ENCODE results near the gene DCX. TPM values are rescaled to one million over a fixed set of nuclear protein-coding genes. Genes with fewer than 3 reads are reported as not detected.

DCX gene
- total and polyA plus RNA-seq, 9 of the 15 experiments (the other 6 are each of a cell fraction or from before 2014, with no cell fraction given): not detected

GRCh38 chrX:111386077-111386476 lies 25.9 kb downstream of the DCX start:
- H3K4me3 ChIP-seq: no peak overlapping the region
- CTCF ChIA-PET (ENCODE audit: low intra/inter-chr PET ratio): no interaction called here
- no peaks in the 10 kb centered on the region for H3K9me1 ChIP-seq (ENCODE audit: control insufficient read depth, insufficient read depth, low read length)
- no peaks in the 10 kb centered on the region for H3K4me1 ChIP-seq (replicated peaks in 1 of 2; ENCODE audit: control insufficient read depth in 2 of 2, insufficient read depth in 2 of 2, low read length in 2 of 2)
- H3K4me2 ChIP-seq (ENCODE audit: insufficient read depth, low read length): no peak overlapping the region
- ATAC-seq: no peak
- no peaks in the 10 kb centered on the region for H3K27me3 ChIP-seq (ENCODE audit: control insufficient read depth in 2 of 2, insufficient read depth in 2 of 2, low read length in 2 of 2)
- no peaks in the 10 kb centered on the region for H4K20me1 ChIP-seq (replicated peaks; ENCODE audit: control insufficient read depth, insufficient read depth, low read length)
- in situ Hi-C loops (cut with MboI) (no loop called here), intact Hi-C loops (cut with micrococcal nuclease) (no loop called here)
- DNase-seq (ENCODE audit: extremely low read depth in 1 of 4, low spot score in 3 of 4): no peak
- POLR2A ChIA-PET: interaction anchor here (1.0 kb wide), 1 partner anchor 26 kb away, joined by 6 read pairs; the partner anchor contains the start of gene DCX
- no peak for FAIRE-seq
- no peak overlapping the region for H3K9ac ChIP-seq (ENCODE audit: insufficient read depth in 1 of 2, low read depth in 2 of 2, low read length in 2 of 2)
- H3K36me3 ChIP-seq (ENCODE audit: control insufficient read depth, insufficient read depth, low read length): no peaks in the 10 kb centered on the region
- 0% methylated on average over 1 of the region's 4 CpGs for WGBS (ENCODE audit: insufficient coverage, low coverage, missing lambda C conversion rate)
- no peak overlapping the region for H3K27ac ChIP-seq (ENCODE audit: extremely low read depth, low read depth, low read length)
- H3K9me3 ChIP-seq (replicated peaks; ENCODE audit: control insufficient read depth, insufficient read depth, low read depth, low read length): no peaks in the 10 kb centered on the region
- TF ChIP-seq, protein P1, sequence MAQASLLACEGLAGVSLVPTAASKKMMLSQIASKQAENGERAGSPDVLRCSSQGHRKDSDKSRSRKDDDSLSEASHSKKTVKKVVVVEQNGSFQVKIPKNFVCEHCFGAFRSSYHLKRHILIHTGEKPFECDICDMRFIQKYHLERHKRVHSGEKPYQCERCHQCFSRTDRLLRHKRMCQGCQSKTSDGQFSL (CRISPR knock-in tag; IDR thresholded peaks at IDR 0.05): no peak
- TF ChIP-seq, protein P1 (tag; IDR thresholded peaks at IDR 0.05): no peak
- TF ChIP-seq KLF16 (IDR thresholded peaks at IDR 0.05): no peak
- TF ChIP-seq ZKSCAN8 (CRISPR knock-in tag; IDR thresholded peaks at IDR 0.05): no peak
- TF ChIP-seq ZNF785 (CRISPR knock-in tag; IDR thresholded peaks at IDR 0.05): no peak
- no peak for TF ChIP-seq ZNF232 (CRISPR knock-in tag; IDR thresholded peaks at IDR 0.05)
- TF ChIP-seq HNRNPH1 (optimal IDR thresholded peaks at IDR 0.05; ENCODE audit: low read depth, low read length): no peak
- TF ChIP-seq NFXL1 (CRISPR knock-in tag; IDR thresholded peaks at IDR 0.05): no peak
- no peak for TF ChIP-seq ETV5 (CRISPR knock-in tag; IDR thresholded peaks at IDR 0.05; ENCODE audit: low read depth)
- no peak for TF ChIP-seq EGR1 (conservative IDR thresholded peaks at IDR 0.05)
- TF ChIP-seq SREBF2 (CRISPR knock-in tag; IDR thresholded peaks at IDR 0.05): no peak
- no peak for TF ChIP-seq SMARCA5 (IDR thresholded peaks at IDR 0.05)
- no peak for TF ChIP-seq ZC3H11A (IDR thresholded peaks at IDR 0.05; ENCODE audit: low read depth, low read length)
- TF ChIP-seq ZNF57 (CRISPR knock-in tag; IDR thresholded peaks at IDR 0.05): no peak
- no peak for TF ChIP-seq SMARCC2 (IDR thresholded peaks at IDR 0.05; ENCODE audit: low read depth)
- TF ChIP-seq SRSF7 (optimal IDR thresholded peaks at IDR 0.05; ENCODE audit: low read depth, low read length): no peak
- no peak for TF ChIP-seq PCBP2 (IDR thresholded peaks at IDR 0.05; ENCODE audit: low read depth, low read length, poor library complexity, severe bottlenecking)
- TF ChIP-seq, protein P2, sequence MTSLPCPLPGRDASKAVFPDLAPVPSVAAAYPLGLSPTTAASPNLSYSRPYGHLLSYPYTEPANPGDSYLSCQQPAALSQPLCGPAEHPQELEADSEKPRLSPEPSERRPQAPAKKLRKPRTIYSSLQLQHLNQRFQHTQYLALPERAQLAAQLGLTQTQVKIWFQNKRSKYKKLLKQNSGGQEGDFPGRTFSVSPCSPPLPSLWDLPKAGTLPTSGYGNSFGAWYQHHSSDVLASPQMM (CRISPR knock-in tag; IDR thresholded peaks at IDR 0.05): no peak
- no TSS peak for BruUV-seq (replicated peaks)
- H2AFZ ChIP-seq (ENCODE audit: low read depth, low read length): no peak overlapping the region
- H3K79me2 ChIP-seq (ENCODE audit: control insufficient read depth, insufficient read depth, low read length): no peaks in the 10 kb centered on the region

All from K562 (cell line).